Stimulated activated CD4-positive, alpha-beta T cell treated with anti-CD3 and anti-CD28 coated beads, Interleukin-15, amount 100 ng/mL, for 48 hours (primary cell): ENCODE results near the gene SEMA6D.

Experiments used
- DNase-seq, 2 donors: peaks; one replicate each; pipeline ENCODE4 v3.0.0-alpha.2; 2020; ENCODE audit warnings: low read depth in 2 of 2

SEMA6D gene

DNA sequence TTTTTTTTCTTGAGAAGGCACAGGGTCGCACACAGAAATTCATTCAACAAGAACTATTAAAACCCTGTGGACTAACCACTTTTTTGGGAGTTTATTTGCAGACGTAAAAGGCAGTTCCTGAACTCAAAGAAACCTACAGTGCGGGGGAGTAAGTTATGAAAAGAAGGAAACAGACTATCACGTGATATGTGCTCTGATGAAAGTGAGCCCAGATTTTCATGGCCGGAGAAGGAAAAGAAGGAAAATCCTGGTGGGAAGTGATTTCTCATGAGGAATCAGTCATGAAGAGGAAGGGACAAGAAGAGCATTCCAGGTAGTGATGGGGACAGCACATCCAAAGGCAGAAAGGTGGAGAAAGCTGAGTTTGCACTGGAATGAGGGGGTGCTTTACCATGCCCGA lies 26.1 kb downstream of the SEMA6D start:
- DNase-seq, result no peak

GRCh38 chr15:47743886-47744285 lies 26.6 kb downstream of the SEMA6D start:
- DNase-seq, result no peak

DNA sequence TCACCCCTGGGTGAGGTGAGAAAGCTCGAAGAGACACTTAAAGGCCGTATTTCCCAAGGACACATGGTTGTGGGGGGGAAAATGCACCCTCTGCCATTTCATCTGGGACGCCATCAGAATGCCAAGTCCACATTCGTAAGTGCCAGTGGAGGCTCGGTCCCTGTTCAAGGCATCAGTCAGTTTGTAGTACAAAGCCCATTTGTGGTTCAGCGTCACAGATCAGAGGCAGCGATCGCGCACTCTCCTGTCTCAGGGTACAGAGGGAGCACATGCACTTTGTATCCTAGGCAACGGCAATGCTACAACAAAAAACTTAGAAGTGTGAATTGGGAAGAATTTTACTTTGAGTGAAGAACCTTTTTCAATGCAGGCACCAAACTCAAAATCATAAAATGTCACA lies 27.2 kb downstream of the SEMA6D start:
- DNase-seq, result no peak

DNA sequence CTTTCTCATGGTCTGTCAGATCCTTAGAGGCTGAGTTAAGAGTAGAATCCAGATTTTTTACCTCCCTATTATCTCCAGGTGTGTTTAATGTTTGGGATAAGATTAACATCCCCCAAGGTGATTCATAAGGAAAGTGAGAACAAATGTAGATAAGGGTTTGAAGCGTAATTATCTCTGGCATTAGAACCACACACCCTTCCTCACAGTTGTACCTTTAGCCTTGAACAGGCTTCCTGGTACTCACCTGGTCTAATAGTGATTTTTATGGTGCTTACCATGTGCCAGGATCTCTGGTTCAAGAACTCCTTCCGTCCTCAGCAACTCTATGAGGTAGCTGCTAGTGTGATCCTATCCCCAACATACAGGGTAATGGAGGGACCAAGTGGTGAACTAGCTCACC lies 27.7 kb downstream of the SEMA6D start:
- DNase-seq, result no peak

GRCh38 chr15:47746516-47746915 lies 29.2 kb downstream of the SEMA6D start:
- DNase-seq, result no peak

- DNase-seq, result no peak
Observed at GRCh38 chr15:47750030-47750739, 32.9 kb downstream of the SEMA6D start.

- no peak for DNase-seq
Observed at GRCh38 chr15:47750740-47751262, 33.5 kb downstream of the SEMA6D start.

GRCh38 chr15:47753591-47753990 lies 36.3 kb downstream of the SEMA6D start:
- no peak for DNase-seq

DNA sequence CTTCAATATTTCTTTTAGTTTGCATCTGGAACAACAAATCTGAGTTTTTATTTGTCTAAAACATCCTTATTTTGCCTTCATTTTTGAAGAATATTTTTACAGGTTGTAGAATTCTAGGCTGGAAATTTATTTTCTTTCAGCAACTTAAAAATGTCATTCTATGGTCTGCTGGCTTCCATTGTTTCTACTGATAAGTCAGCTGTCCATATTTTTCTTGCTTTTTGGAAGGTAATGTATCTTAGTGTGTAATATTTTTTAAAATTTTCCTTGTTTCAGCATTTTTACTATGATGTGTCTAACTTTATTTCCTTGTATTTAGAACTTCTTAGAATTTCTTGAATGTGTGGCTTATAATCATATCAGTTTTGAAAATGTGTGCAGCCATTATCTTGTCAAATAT lies 37.0 kb downstream of the SEMA6D start:
- no peak for DNase-seq

- no peak for DNase-seq
Observed at GRCh38 chr15:47755941-47756340, 38.6 kb downstream of the SEMA6D start.

DNA sequence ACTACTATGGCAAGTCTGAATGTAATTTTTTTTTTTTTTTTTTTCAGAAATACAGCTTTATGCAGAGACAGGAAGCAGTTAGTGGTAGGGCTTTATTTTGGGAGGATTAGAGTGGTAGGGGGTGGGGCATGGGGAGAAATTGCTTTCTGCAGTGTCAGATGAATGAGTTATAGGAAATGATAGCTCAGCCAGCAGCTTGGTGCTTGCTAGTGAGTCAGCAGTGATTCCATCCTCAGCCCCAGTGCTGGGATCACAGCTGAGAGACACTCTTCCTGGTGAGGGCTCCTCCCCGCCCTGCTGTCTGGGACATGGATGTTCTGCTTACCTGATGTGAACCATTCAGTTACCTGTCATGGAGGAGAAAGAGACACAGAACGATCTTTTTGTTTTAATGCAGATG lies 39.6 kb downstream of the SEMA6D start:
- no peak for DNase-seq

GRCh38 chr15:47757331-47757730 lies 40.0 kb downstream of the SEMA6D start:
- no peak for DNase-seq

- DNase-seq, result no peak
Observed at GRCh38 chr15:47762621-47763020, 45.3 kb downstream of the SEMA6D start.

DNA sequence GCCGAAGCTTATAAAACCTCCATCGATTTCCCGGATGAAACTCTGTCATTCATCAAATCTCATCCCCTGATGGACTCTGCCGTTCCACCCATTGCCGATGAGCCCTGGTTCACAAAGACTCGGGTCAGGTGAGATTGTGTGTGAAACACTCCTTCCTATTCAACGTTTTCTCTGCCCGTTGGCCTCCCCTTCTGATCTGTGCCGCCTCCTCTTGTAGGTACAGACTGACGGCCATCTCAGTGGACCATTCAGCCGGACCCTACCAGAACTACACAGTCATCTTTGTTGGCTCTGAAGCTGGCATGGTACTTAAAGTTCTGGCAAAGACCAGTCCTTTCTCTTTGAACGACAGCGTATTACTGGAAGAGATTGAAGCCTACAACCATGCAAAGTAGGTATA lies 47.4 kb downstream of the SEMA6D start:
- DNase-seq, result no peak

DNA sequence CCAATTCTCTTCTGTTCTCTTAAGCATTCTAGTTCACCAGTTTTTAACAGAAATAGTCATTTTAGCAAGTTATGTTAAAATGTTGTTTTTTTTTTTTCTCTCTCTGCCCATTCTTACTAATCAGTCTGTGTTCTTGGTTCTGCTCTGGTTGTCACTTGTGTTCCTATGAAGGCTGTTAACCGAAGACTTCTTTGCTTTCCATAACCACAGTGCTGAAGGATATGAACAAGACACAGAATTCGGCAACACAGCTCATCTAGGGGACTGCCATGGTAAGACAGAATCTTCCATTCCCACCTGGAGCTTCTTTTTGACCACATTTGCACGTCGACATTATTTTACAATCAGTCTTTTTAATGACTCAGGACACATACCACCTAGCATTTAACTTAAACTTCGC lies 49.1 kb downstream of the SEMA6D start:
- no peak for DNase-seq

- DNase-seq, result no peak
Observed at GRCh38 chr15:47767035-47767434, 49.7 kb downstream of the SEMA6D start.

DNA sequence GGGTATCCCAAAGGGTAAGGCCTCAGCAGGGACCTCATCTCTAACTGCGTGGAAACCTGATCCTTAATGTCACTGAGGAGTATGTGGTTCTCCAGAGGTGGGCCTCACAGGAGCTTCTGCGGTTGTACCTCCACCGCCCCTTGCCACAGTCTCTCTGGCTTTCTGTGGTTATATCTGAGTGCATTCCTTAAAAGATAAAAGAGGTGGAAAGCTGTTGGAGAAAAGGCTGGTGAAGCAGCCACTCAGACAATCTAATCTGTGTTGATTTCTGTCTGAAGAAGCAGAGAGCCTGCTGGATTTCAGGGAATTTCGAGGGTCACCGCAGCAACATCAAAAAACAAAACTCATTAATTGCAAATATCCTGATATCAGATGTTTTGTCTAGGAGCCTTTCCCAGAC lies 51.4 kb downstream of the SEMA6D start:
- no peak for DNase-seq

- no peak for DNase-seq
Observed at GRCh38 chr15:47769166-47769565, 51.9 kb downstream of the SEMA6D start.

- DNase-seq, result no peak
Observed at GRCh38 chr15:47773143-47773542, 55.8 kb downstream of the SEMA6D start.

GRCh38 chr15:47778263-47778770 lies 61.0 kb downstream of the SEMA6D start:
- no peak for DNase-seq

- no peak for DNase-seq
Observed at GRCh38 chr15:47780971-47781370, 63.7 kb downstream of the SEMA6D start.

DNA sequence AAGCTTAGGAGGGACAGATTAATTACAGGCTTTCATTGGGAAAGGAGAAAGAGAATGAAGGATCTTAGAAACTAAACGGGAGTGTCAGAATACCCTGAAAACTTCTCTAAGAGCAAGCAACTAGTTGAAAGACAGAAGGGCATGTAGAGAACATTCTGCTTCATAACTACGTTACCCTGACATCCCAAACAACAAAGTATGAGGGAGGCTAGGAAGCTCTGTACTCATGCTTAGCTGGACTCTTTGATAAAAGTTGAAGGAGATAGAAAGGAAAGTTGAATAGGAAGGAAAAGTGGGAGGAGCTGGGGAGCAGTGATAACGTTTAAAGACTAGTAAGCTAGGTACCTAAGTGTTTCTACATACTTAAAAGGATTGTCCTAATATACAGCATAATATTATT lies 64.2 kb downstream of the SEMA6D start:
- no peak for DNase-seq

- DNase-seq, result no peak
Observed at GRCh38 chr15:47784820-47785219, 67.5 kb downstream of the SEMA6D start.

DNA sequence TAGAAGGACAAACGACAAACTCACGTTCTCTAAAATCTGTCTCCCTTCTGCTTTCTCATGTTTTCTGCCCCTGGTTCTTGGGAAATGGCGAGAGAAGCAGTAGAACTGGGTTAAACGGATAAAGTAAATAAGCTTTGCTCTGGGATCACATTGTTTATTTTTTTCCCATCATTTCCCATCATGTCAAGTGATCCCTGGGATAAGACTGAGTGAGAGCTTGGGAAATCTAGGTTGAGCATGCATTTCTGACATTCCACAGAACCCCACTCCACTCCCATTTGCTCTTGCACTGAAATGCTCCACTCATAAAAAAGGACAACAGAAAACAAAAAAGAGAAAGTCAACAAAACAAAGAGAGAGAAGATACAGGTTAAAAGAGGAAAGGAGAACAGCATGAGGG lies 69.1 kb downstream of the SEMA6D start:
- no peak for DNase-seq
